GM04503 (cell line): Measurements from ENCODE around the gene PRR7.

Experiments used
- DNase-seq: peaks from one replicate; pipeline ENCODE4 v3.0.0-alpha.2; 2012; ENCODE audit warnings: low read depth

Gene PRR7

GRCh38 chr5:177499842-177500241, 53.2 kb downstream of the PRR7 start:
- DNase-seq, result no peak

- peak; percentile 23 for DNase-seq
These were observed 54.3 kb downstream of the PRR7 start for GRCh38 chr5:177500685-177501522.

GRCh38 chr5:177501874-177502678, 55.5 kb downstream of the PRR7 start:
- no peak for DNase-seq

DNA sequence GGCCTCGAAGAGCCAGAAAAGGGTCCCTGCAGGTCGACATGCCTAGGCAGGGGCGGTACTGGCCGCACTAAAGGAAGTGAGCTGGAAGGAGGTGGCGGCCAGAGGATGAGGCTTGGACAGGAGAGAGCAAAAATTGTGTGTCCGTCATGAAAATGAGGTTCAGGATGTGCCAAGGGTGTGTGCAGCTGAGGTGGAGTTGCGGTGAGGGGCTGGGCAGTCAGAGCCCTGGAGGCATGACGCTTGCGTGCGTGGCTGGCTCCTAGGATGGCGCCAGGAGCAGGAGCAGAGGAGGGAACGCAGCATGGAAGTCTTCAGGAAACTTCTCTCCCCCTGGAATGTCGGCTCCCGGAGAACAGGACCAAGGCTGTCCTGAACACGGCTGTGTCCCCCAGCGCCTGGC, 56.3 kb downstream of the PRR7 start:
- no peak for DNase-seq

- no peak for DNase-seq
These were observed 56.9 kb downstream of the PRR7 start for GRCh38 chr5:177503351-177504085.

DNA sequence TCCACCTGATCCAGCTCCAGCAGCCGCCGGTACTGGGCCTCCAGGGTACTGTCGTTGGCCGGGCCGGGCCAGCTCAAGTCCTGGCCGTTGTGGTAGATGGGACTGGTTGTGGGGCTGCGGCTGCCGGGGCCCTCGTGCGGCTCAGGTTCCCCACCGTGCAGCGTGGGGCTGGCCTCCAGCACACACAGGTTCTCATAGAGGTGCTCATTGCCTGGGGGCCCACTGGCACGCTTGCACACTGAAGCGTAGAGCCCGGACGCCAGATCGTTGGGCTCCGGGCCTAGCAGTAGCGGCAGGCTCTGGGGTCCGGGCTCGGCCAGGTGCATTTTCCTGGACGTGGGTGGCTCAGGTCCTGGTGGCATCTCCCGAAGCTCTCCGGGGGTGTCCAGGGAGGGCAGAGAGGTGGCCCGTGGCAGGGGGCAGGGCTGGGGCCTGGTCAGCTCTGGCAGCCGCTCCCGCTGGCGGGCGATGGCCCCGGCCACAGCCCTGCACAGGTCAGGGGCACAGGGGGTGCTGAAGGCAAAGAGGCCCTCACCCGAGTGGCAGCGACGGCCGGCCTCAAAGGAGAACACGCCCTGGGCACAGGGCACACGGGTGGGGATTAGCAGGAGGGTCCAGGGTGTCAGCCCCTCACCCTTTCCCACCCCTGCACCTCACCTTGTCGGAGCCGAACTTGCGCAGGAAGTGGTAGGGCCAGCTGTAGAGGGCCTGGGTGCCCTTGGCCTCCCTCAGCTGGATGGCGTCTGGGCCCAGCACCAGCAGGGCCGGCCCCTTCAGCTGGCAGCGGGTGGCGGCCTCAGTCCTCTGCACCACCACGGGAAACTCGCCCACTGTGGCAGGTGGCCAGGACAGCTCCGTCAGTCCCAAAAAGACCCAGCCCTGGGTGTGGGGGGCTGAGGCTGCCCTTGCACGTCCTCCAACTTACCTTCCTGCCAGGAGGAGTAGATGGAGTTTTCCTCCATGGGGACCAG, 57.8 kb downstream of the PRR7 start:
- no peak for DNase-seq

GRCh38 chr5:177505075-177505474, 58.5 kb downstream of the PRR7 start:
- DNase-seq, result no peak
